ENCODE results near the gene TAF1.

GRCh38 chrX:71365875-71366673, at the start of gene TAF1:
- no peak for TF ChIP-seq CTCF (IDR thresholded peaks at IDR 0.05)
- peak in 1 of 4 donors; percentile 41 for TF ChIP-seq EP300 (IDR thresholded peaks at IDR 0.05)
- TF ChIP-seq POLR2AphosphoS5 (IDR thresholded peaks at IDR 0.05) = peak; percentile 82 to 93
